Colonic mucosa (tissue), 4 donors: ENCODE data around the gene C3orf49. TPM values are rescaled to one million over a fixed set of nuclear protein-coding genes. Genes with fewer than 3 reads are reported as not detected.

Experiments
- DNase-seq: peaks from one replicate; pipeline ENCODE4 v3.0.0-alpha.2; 2020
- H3K27ac ChIP-seq: fragments of 200-600 bp; one replicate; pipeline ENCODE4 v1.8.0; 2021
- H3K27me3 ChIP-seq: fragments of 200-600 bp; one replicate; pipeline ENCODE4 v1.8.0; 2021
- H3K36me3 ChIP-seq: fragments of 200-600 bp; one replicate; pipeline ENCODE4 v1.8.0; 2021
- H3K4me1 ChIP-seq: fragments of 200-600 bp; one replicate; pipeline ENCODE4 v1.8.0; 2021; ENCODE audit warnings: mild to moderate bottlenecking
- H3K4me3 ChIP-seq: fragments of 200-600 bp; one replicate; pipeline ENCODE4 v1.8.0; 2021
- H3K9ac ChIP-seq, 2 donors: one replicate each; pipeline ENCODE4 v1.7.0; 2013; ENCODE audit warnings: control low read depth in 2 of 2, low read depth in 2 of 2, low read length in 2 of 2
- H3K9me3 ChIP-seq: fragments of 200-600 bp; one replicate; pipeline ENCODE4 v1.8.0; 2021
- CTCF ChIP-seq: fragments of 200-600 bp; IDR thresholded peaks from one replicate; pipeline ENCODE4 v1.8.0; 2022; ENCODE audit warnings: antibody characterized with exemption, mild to moderate bottlenecking
- intact Hi-C: fragments of 100-400 bp; cut with DNase I; formaldehyde crosslinking; loops from one replicate; pipeline ENCODE4 v1.14.1; 2022
- total RNA-seq, 2 donors: library from RNA; stranded (reverse); fragmentation: NEBNext Ultra II Directional in 1 of 2; extraction: Animal tissue kit (Norgen Biotek cat#: 25700) in 1 of 2; gene quantifications; one replicate each; pipeline ENCODE4 v1.2.1, GENCODE V29; 2021
- donor health status: healthy.
- donor health status: DM: no; HTN: no; CAD: no.
- donor health status: DM: no; HTN: no; CAD: no.

Gene C3orf49
- total RNA-seq, 2 donors from 2014 or later = not detected

- no peak for DNase-seq
- no peaks in the 10 kb centered on the region for H3K9me3 ChIP-seq
- TF ChIP-seq CTCF = no peak
- no peaks in the 10 kb centered on the region for H3K4me1 ChIP-seq
- H3K27ac ChIP-seq = no peak overlapping the region
- intact Hi-C loops = no loop called here
- no peak overlapping the region for H3K9ac ChIP-seq
- no peak overlapping the region for H3K4me3 ChIP-seq
- no peaks in the 10 kb centered on the region for H3K36me3 ChIP-seq
- no peaks in the 10 kb centered on the region for H3K27me3 ChIP-seq
These were observed 20.6 kb upstream of the C3orf49 start for GRCh38 chr3:63798544-63798943.

- intact Hi-C loops = no loop called here
- no peaks in the 10 kb centered on the region for H3K27me3 ChIP-seq
- DNase-seq = no peak
- H3K36me3 ChIP-seq = no peaks in the 10 kb centered on the region
- no peaks in the 10 kb centered on the region for H3K9me3 ChIP-seq
- H3K4me3 ChIP-seq = no peak overlapping the region
- TF ChIP-seq CTCF = no peak
- H3K9ac ChIP-seq = no peak overlapping the region
- no peak overlapping the region for H3K27ac ChIP-seq
- H3K4me1 ChIP-seq = no peaks in the 10 kb centered on the region
These were observed 20.1 kb upstream of the C3orf49 start for GRCh38 chr3:63798949-63799348.

- H3K27ac ChIP-seq = no peak overlapping the region
- H3K27me3 ChIP-seq = no peaks in the 10 kb centered on the region
- no peaks in the 10 kb centered on the region for H3K4me1 ChIP-seq
- H3K4me3 ChIP-seq = no peak overlapping the region
- H3K9ac ChIP-seq = no peak overlapping the region
- no peaks in the 10 kb centered on the region for H3K36me3 ChIP-seq
- no peak for DNase-seq
- no peaks in the 10 kb centered on the region for H3K9me3 ChIP-seq
- no peak for TF ChIP-seq CTCF
- intact Hi-C loops = no loop called here
These were observed 19.0 kb upstream of the C3orf49 start for GRCh38 chr3:63800097-63800496.

GRCh38 chr3:63803911-63804310 is 15.2 kb upstream of the C3orf49 start:
- Histone ChIP-seq H3K27ac (no peak overlapping the region), H3K4me1 (no peaks in the 10 kb centered on the region), H3K36me3 (no peaks in the 10 kb centered on the region), H3K4me3 (no peak overlapping the region), H3K9ac (no peak overlapping the region), H3K9me3 (no peaks in the 10 kb centered on the region), H3K27me3 (no peaks in the 10 kb centered on the region)
- no peak for TF ChIP-seq CTCF
- intact Hi-C loops = no loop called here
- DNase-seq = no peak

- no peaks in the 10 kb centered on the region for H3K9me3 ChIP-seq
- no peak for DNase-seq
- no peak overlapping the region for H3K27ac ChIP-seq
- H3K4me3 ChIP-seq = no peak overlapping the region
- no peak for TF ChIP-seq CTCF
- no peak overlapping the region for H3K9ac ChIP-seq
- no peaks in the 10 kb centered on the region for H3K27me3 ChIP-seq
- no peaks in the 10 kb centered on the region for H3K36me3 ChIP-seq
- H3K4me1 ChIP-seq = no peaks in the 10 kb centered on the region
- intact Hi-C loops = no loop called here
These were observed 11.0 kb upstream of the C3orf49 start for GRCh38 chr3:63807961-63808565.
